GM18508 (cell line): ENCODE data around the gene ASCC3.

Experiments used
- ATAC-seq: cut with Tn5 transposase; IDR thresholded peaks from one replicate; pipeline ENCODE4 v1.9.1; 2021; ENCODE audit warnings: moderate number of reproducible peaks; ENCODE audit not compliant: insufficient read depth, unreplicated experiment

The ASCC3 gene

GRCh38 chr6:100458841-100459591 is 422.1 kb downstream of the ASCC3 start:
- ATAC-seq = no peak
